ENCODE data around the gene CD38. TPM values are rescaled to one million over a fixed set of nuclear protein-coding genes. Genes with fewer than 3 reads are reported as not detected.

CD38 gene
- total RNA-seq, 1 experiment from 2014 or later, result 0.07 TPM

GRCh38 chr4:15797320-15797719 is 19.2 kb downstream of the CD38 start:
- no peak overlapping the region for H2BK12ac ChIP-seq (ENCODE audit: insufficient read length, low read depth, low read length)
- H2BK20ac ChIP-seq (ENCODE audit: low read depth, low read length, poor library complexity, severe bottlenecking), result no peak overlapping the region
- H4K20me1 ChIP-seq (ENCODE audit: control insufficient read depth, insufficient read depth, insufficient read length), result no peaks in the 10 kb centered on the region
- no peak overlapping the region for H4K5ac ChIP-seq (ENCODE audit: insufficient read length, low read depth, low read length)
- H3K18ac ChIP-seq (ENCODE audit: insufficient read length, low read depth, low read length), result no peak overlapping the region
- no peak overlapping the region for H3K9ac ChIP-seq (ENCODE audit: extremely low read depth, insufficient read length, low read length)
- no peaks in the 10 kb centered on the region for H3K79me1 ChIP-seq (ENCODE audit: insufficient read depth, low read depth, low read length, poor library complexity, severe bottlenecking)
- H2AFZ ChIP-seq (ENCODE audit: low read length), result no peak overlapping the region
- H3K4ac ChIP-seq (ENCODE audit: low read depth, low read length), result no peak overlapping the region
- H3K23ac ChIP-seq (ENCODE audit: insufficient read length, low read depth, low read length), result no peak overlapping the region
- H3K4me1 ChIP-seq (ENCODE audit: insufficient read depth, low read length), result no peaks in the 10 kb centered on the region
- Mint-ChIP-seq H3K4me1 (peaks cover 2 to 6% of the 10 kb centered on the region in 2 experiments; a peak in 1 of 4 replicates), H3K36me3 (ENCODE audit: insufficient read depth in 1 of 3, low read depth in 3 of 3) (peaks cover 2 to 15% (median 3%) of the 10 kb centered on the region in 3 experiments; a peak in 2 of 7 replicates), H3K9me3 (peaks cover 20 to 21% of the 10 kb centered on the region in 2 experiments), H3K27me3 (ENCODE audit: low read depth) (no peaks in the 10 kb centered on the region), H3K4me3 (no peak overlapping the region), H3K27ac (no peak overlapping the region)
- no peak overlapping the region for H3K14ac ChIP-seq (ENCODE audit: insufficient read depth, low read length)
- no peak overlapping the region for H3T11ph ChIP-seq (ENCODE audit: low read length)
- H2BK120ac ChIP-seq (ENCODE audit: low read depth, low read length, poor library complexity, severe bottlenecking), result no peak overlapping the region
- no peak overlapping the region for H2AK5ac ChIP-seq (ENCODE audit: insufficient read length, low read length)
- H4K8ac ChIP-seq (replicated peaks; ENCODE audit: insufficient read length, low read depth, low read length), result no peak overlapping the region
- no peaks in the 10 kb centered on the region for H3K79me2 ChIP-seq (ENCODE audit: insufficient read depth, low read length)
- no peak for DNase-seq
- H3K4me2 ChIP-seq (ENCODE audit: insufficient read depth, insufficient read length, low read length), result no peak overlapping the region
- no peak overlapping the region for H2BK5ac ChIP-seq (ENCODE audit: insufficient read length, low read length)
- WGBS (ENCODE audit: extremely low coverage, insufficient read length, low lambda C conversion rate), result no CpG with 5 or more reads among the region's 5 CpGs
- H3K23me2 ChIP-seq (ENCODE audit: insufficient read length, low read depth, low read length, poor library complexity, severe bottlenecking), result no peaks in the 10 kb centered on the region
- no peak for TF ChIP-seq CTCF (conservative IDR thresholded peaks at IDR 0.05)
- no peak overlapping the region for H3K27ac ChIP-seq (ENCODE audit: insufficient read length, low read depth, low read length)
- no peak overlapping the region for H3K56ac ChIP-seq (ENCODE audit: insufficient read length, low read depth, low read length)
- H4K91ac ChIP-seq (ENCODE audit: insufficient read length, low read depth, low read length), result no peak overlapping the region
- no peaks in the 10 kb centered on the region for H3K9me3 ChIP-seq (ENCODE audit: control insufficient read depth, low read depth, low read length)
- H2BK15ac ChIP-seq (ENCODE audit: low read depth, low read length), result no peak overlapping the region
- H3K27me3 ChIP-seq (ENCODE audit: insufficient read depth, low read length), result no peaks in the 10 kb centered on the region

Measured in H9 (cell line).